HL-60 (cell line): ENCODE results near the gene IGFLR1.

Experiments
- POLR2AphosphoS5 ChIP-seq: IDR thresholded peaks from 2 replicates; pipeline ENCODE4 v1.6.1; 2012; ENCODE audit warnings: low read depth
- REST ChIP-seq: IDR thresholded peaks from 2 replicates; pipeline ENCODE4 v1.6.1; 2012; ENCODE audit warnings: low read depth; ENCODE audit not compliant: insufficient replicate concordance
- TF ChIP-seq, protein P1 (sequence below): IDR thresholded peaks from one replicate; pipeline ENCODE4 v1.5.1; 2011; ENCODE audit warnings: low read length, control low read depth, inconsistent platforms; ENCODE audit not compliant: insufficient read depth

DNA sequence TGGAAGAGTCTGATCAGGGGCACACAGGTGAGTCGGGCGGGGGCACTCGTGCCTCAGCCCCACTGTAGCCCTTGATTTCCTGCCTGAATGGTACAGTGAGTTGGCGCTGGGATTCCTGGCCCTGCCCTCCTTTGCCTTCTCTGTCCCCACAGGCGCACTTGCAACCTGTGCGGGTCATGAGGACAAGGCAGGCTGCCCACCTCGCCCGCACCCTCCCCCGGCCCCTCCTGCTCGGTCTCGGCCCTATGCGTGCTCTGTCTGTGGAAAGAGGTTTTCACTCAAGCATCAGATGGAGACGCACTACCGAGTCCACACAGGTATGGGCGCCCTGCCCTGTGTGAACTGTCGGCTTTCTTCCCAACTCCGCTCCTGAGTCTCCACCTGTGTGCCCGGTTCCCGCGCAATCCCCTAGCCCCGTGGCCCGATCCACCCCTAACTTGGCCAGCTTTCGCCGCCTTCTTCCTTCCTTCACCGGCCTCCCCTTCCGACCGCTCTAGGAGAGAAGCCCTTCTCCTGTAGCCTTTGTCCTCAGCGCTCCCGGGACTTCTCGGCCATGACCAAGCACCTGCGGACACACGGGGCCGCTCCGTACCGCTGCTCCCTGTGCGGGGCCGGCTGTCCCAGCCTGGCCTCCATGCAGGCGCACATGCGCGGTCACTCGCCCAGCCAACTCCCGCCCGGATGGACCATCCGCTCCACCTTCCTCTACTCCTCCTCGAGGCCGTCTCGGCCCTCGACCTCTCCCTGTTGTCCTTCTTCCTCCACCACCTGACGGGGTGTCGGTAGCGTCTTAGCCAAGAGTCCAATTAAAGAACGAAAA lies 26.1 kb downstream of the IGFLR1 start:
- TF ChIP-seq POLR2AphosphoS5, result no peak
- TF ChIP-seq, protein P1, sequence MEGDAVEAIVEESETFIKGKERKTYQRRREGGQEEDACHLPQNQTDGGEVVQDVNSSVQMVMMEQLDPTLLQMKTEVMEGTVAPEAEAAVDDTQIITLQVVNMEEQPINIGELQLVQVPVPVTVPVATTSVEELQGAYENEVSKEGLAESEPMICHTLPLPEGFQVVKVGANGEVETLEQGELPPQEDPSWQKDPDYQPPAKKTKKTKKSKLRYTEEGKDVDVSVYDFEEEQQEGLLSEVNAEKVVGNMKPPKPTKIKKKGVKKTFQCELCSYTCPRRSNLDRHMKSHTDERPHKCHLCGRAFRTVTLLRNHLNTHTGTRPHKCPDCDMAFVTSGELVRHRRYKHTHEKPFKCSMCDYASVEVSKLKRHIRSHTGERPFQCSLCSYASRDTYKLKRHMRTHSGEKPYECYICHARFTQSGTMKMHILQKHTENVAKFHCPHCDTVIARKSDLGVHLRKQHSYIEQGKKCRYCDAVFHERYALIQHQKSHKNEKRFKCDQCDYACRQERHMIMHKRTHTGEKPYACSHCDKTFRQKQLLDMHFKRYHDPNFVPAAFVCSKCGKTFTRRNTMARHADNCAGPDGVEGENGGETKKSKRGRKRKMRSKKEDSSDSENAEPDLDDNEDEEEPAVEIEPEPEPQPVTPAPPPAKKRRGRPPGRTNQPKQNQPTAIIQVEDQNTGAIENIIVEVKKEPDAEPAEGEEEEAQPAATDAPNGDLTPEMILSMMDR, result no peak
- no peak for TF ChIP-seq REST
